GM23338 (cell line): ENCODE results near the gene ST3GAL6. TPM values are rescaled to one million over a fixed set of nuclear protein-coding genes. Genes with fewer than 3 reads are reported as not detected.

Source experiments
- ATAC-seq: fragments of 200-7000 bp; cut with Tn5 transposase; 3 replicates; pipeline ENCODE4 v1.9.1; 2020
- DNase-seq: peaks from one replicate; pipeline ENCODE4 v3.0.0-alpha.2; 2015; ENCODE audit warnings: low spot score
- H2AFZ ChIP-seq: fragments of 200-600 bp; sonication (generic); 2 replicates; pipeline ENCODE4 v1.8.0; 2016; ENCODE audit warnings: antibody characterized with exemption, mild to moderate bottlenecking, moderate library complexity
- H3F3A ChIP-seq: fragments of 200-600 bp; sonication (generic); replicated peaks from 2 replicates; pipeline ENCODE4 v1.8.0; 2017; ENCODE audit warnings: antibody characterized with exemption, mixed run types, low read depth
- H3K27ac ChIP-seq: fragments of 200-600 bp; sonication (generic); 2 replicates; pipeline ENCODE4 v1.6.1; 2016; ENCODE audit warnings: low read depth
- H3K27me3 ChIP-seq: fragments of 200-600 bp; sonication (generic); 2 replicates; pipeline ENCODE4 v1.8.0; 2016; ENCODE audit warnings: mild to moderate bottlenecking, mixed run types, moderate library complexity; ENCODE audit not compliant: insufficient read depth
- H3K36me3 ChIP-seq: fragments of 200-600 bp; sonication (generic); 2 replicates; pipeline ENCODE4 v1.8.0; 2016; ENCODE audit warnings: mild to moderate bottlenecking; ENCODE audit not compliant: insufficient read depth
- H3K4me1 ChIP-seq: fragments of 200-600 bp; sonication (generic); 2 replicates; pipeline ENCODE4 v1.8.0; 2016; ENCODE audit warnings: mild to moderate bottlenecking, moderate library complexity; ENCODE audit not compliant: insufficient read depth
- H3K4me2 ChIP-seq: fragments of 200-600 bp; sonication (generic); 2 replicates; pipeline ENCODE4 v1.7.1; 2017; ENCODE audit warnings: mixed run types
- H3K4me3 ChIP-seq: fragments of 200-600 bp; sonication (generic); 2 replicates; pipeline ENCODE4 v1.6.1; 2016; ENCODE audit warnings: mixed run types
- H3K79me2 ChIP-seq: fragments of 200-600 bp; sonication (generic); replicated peaks from 2 replicates; pipeline ENCODE4 v1.8.0; 2017; ENCODE audit warnings: mild to moderate bottlenecking; ENCODE audit not compliant: insufficient read depth
- H3K9me2 ChIP-seq: fragments of 200-600 bp; sonication (generic); 2 replicates; pipeline ENCODE4 v1.8.0; 2017; ENCODE audit not compliant: insufficient read depth
- H4K20me1 ChIP-seq: fragments of 200-600 bp; sonication (generic); replicated peaks from 2 replicates; pipeline ENCODE4 v1.8.0; 2017; ENCODE audit warnings: mild to moderate bottlenecking; ENCODE audit not compliant: insufficient read depth
- H3K27ac Mint-ChIP-seq: 2 replicates; pipeline ENCODE4 v1.8.0; 2020; ENCODE audit warnings: inconsistent platforms, mild to moderate bottlenecking, moderate library complexity, mixed read lengths
- H3K27me3 Mint-ChIP-seq: 3 replicates; pipeline ENCODE4 v1.8.0; 2022; ENCODE audit warnings: low read depth, mild to moderate bottlenecking, moderate library complexity, mixed read lengths, inconsistent platforms; ENCODE audit not compliant: insufficient read depth, poor library complexity
- H3K36me3 Mint-ChIP-seq: 3 replicates; pipeline ENCODE4 v1.8.0; 2021; ENCODE audit warnings: low read depth, mild to moderate bottlenecking, inconsistent platforms, moderate library complexity, mixed read lengths
- H3K4me1 Mint-ChIP-seq: 3 replicates; pipeline ENCODE4 v1.8.0; 2020; ENCODE audit warnings: mild to moderate bottlenecking, inconsistent platforms, mixed read lengths
- H3K4me3 Mint-ChIP-seq: 3 replicates; pipeline ENCODE4 v1.8.0; 2021; ENCODE audit warnings: moderate library complexity, mild to moderate bottlenecking, inconsistent platforms, mixed read lengths
- H3K9me3 Mint-ChIP-seq: 3 replicates; pipeline ENCODE4 v1.8.0; 2020; ENCODE audit warnings: moderate library complexity, mild to moderate bottlenecking, inconsistent platforms, mixed read lengths
- CTCF ChIP-seq, 2 experiments: fragments of 200-600 bp in 1 of 2; sonication (generic) in 1 of 2; conservative IDR thresholded peaks; 2 replicates each; pipeline versions ENCODE4 v1.5.1 to v1.6.1; 2016 to 2017; ENCODE audit warnings: antibody characterized with exemption in 2 of 2, low read depth in 2 of 2, mild to moderate bottlenecking in 2 of 2, moderate library complexity in 1 of 2
- ETS1 ChIP-seq: IDR thresholded peaks from 2 replicates; pipeline ENCODE4 v1.6.1; 2016; ENCODE audit warnings: antibody characterized with exemption
- EZH2 ChIP-seq: fragments of 200-600 bp; sonication (generic); IDR thresholded peaks from one replicate; pipeline ENCODE4 v1.8.0; 2017; ENCODE audit warnings: antibody characterized with exemption, mild to moderate bottlenecking, low read depth; ENCODE audit not compliant: unreplicated experiment
- EZH2phosphoT487 ChIP-seq: fragments of 200-600 bp; sonication (generic); IDR thresholded peaks from one replicate; pipeline ENCODE4 v1.8.1; 2018; ENCODE audit warnings: antibody characterized with exemption; ENCODE audit not compliant: unreplicated experiment
- JUNB ChIP-seq: IDR thresholded peaks from one replicate; pipeline ENCODE4 v1.6.1; 2016; ENCODE audit warnings: antibody characterized with exemption; ENCODE audit not compliant: unreplicated experiment
- POLR2AphosphoS5 ChIP-seq: IDR thresholded peaks from 2 replicates; pipeline ENCODE4 v1.6.1; 2016; ENCODE audit warnings: antibody characterized with exemption, low read depth
- ZNF114 ChIP-seq: fragments of 250-450 bp; sonication (Bioruptor Pico); IDR thresholded peaks from 2 replicates; pipeline ENCODE4 v1.5.0; 2020; ENCODE audit warnings: mild to moderate bottlenecking, moderate library complexity
- ZNF331 ChIP-seq: fragments of 250-450 bp; sonication (Bioruptor Pico); IDR thresholded peaks from 2 replicates; pipeline ENCODE4 v1.5.0; 2020; ENCODE audit warnings: low read depth, mild to moderate bottlenecking, moderate library complexity
- polyA plus RNA-seq: library from polyadenylated mRNA; unstranded; fragments of >200 nt; fragmentation: Nextera tagmentation; extraction: Ambion mirVana; gene quantifications from 2 replicates; pipeline ENCODE4 v1.2.1, GENCODE V29; 2016
- total RNA-seq: library from RNA; depleted of rRNA; stranded (reverse); fragments of >200 nt; shearing (Covaris generic); gene quantifications from 2 replicates; pipeline ENCODE4 v1.2.3, GENCODE V29; 2014
- TF ChIP-seq, protein P1 (sequence below): fragments of 250-450 bp; sonication (Bioruptor Pico); IDR thresholded peaks from 2 replicates; pipeline ENCODE4 v1.5.0; 2020; ENCODE audit warnings: mild to moderate bottlenecking, moderate library complexity

Gene ST3GAL6
- total and polyA plus RNA-seq, 2 experiments from 2014 or later, result 4.7 to 8.1 TPM

GRCh38 chr3:98727638-98728037, 35.5 kb upstream of the ST3GAL6 start:
- no peak for DNase-seq
- Mint-ChIP-seq H3K27ac (no peak overlapping the region), H3K27me3 (peaks cover 14% of the 10 kb centered on the region)

DNA sequence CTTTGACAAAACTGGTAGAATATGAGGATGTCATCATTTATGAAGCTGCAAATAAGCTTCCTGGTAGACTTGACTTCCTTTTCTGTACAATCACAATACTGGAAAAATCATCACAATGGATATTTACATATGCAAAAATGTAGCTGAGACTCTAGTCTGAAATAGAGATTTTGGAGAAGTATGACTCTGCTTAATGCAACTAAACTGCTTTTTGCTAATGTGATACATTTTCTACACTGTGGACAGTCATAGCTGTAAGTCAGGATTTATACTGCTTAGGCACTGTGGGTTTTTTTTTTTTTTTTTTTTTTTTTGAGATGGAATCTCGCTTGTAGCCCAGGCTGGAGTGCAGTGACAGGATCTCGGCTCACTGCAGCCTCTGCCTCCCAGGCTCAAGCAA, 34.5 kb upstream of the ST3GAL6 start:
- H3K36me3 ChIP-seq, result no peaks in the 10 kb centered on the region
- no peaks in the 10 kb centered on the region for H3K9me2 ChIP-seq
- no peaks in the 10 kb centered on the region for H3F3A ChIP-seq
- H4K20me1 ChIP-seq, result no peaks in the 10 kb centered on the region
- Mint-ChIP-seq H3K36me3 (no peaks in the 10 kb centered on the region), H3K9me3 (no peaks in the 10 kb centered on the region; the same call in 2 of the 3 replicates), H3K27me3 (peaks cover 11% of the 10 kb centered on the region), H3K4me3 (no peak overlapping the region), H3K4me1 (peaks cover 24% of the 10 kb centered on the region), H3K27ac (no peak overlapping the region)
- no peak overlapping the region for H3K27ac ChIP-seq
- no peaks in the 10 kb centered on the region for H3K79me2 ChIP-seq
- no peak overlapping the region for H3K4me2 ChIP-seq
- H3K27me3 ChIP-seq, result peaks cover 47% of the 10 kb centered on the region
- H2AFZ ChIP-seq, result no peak overlapping the region
- DNase-seq (no peak), ATAC-seq (no peak)
- no peak overlapping the region for H3K4me3 ChIP-seq
- peaks cover 10% of the 10 kb centered on the region for H3K4me1 ChIP-seq
- TF ChIP-seq, protein P1, sequence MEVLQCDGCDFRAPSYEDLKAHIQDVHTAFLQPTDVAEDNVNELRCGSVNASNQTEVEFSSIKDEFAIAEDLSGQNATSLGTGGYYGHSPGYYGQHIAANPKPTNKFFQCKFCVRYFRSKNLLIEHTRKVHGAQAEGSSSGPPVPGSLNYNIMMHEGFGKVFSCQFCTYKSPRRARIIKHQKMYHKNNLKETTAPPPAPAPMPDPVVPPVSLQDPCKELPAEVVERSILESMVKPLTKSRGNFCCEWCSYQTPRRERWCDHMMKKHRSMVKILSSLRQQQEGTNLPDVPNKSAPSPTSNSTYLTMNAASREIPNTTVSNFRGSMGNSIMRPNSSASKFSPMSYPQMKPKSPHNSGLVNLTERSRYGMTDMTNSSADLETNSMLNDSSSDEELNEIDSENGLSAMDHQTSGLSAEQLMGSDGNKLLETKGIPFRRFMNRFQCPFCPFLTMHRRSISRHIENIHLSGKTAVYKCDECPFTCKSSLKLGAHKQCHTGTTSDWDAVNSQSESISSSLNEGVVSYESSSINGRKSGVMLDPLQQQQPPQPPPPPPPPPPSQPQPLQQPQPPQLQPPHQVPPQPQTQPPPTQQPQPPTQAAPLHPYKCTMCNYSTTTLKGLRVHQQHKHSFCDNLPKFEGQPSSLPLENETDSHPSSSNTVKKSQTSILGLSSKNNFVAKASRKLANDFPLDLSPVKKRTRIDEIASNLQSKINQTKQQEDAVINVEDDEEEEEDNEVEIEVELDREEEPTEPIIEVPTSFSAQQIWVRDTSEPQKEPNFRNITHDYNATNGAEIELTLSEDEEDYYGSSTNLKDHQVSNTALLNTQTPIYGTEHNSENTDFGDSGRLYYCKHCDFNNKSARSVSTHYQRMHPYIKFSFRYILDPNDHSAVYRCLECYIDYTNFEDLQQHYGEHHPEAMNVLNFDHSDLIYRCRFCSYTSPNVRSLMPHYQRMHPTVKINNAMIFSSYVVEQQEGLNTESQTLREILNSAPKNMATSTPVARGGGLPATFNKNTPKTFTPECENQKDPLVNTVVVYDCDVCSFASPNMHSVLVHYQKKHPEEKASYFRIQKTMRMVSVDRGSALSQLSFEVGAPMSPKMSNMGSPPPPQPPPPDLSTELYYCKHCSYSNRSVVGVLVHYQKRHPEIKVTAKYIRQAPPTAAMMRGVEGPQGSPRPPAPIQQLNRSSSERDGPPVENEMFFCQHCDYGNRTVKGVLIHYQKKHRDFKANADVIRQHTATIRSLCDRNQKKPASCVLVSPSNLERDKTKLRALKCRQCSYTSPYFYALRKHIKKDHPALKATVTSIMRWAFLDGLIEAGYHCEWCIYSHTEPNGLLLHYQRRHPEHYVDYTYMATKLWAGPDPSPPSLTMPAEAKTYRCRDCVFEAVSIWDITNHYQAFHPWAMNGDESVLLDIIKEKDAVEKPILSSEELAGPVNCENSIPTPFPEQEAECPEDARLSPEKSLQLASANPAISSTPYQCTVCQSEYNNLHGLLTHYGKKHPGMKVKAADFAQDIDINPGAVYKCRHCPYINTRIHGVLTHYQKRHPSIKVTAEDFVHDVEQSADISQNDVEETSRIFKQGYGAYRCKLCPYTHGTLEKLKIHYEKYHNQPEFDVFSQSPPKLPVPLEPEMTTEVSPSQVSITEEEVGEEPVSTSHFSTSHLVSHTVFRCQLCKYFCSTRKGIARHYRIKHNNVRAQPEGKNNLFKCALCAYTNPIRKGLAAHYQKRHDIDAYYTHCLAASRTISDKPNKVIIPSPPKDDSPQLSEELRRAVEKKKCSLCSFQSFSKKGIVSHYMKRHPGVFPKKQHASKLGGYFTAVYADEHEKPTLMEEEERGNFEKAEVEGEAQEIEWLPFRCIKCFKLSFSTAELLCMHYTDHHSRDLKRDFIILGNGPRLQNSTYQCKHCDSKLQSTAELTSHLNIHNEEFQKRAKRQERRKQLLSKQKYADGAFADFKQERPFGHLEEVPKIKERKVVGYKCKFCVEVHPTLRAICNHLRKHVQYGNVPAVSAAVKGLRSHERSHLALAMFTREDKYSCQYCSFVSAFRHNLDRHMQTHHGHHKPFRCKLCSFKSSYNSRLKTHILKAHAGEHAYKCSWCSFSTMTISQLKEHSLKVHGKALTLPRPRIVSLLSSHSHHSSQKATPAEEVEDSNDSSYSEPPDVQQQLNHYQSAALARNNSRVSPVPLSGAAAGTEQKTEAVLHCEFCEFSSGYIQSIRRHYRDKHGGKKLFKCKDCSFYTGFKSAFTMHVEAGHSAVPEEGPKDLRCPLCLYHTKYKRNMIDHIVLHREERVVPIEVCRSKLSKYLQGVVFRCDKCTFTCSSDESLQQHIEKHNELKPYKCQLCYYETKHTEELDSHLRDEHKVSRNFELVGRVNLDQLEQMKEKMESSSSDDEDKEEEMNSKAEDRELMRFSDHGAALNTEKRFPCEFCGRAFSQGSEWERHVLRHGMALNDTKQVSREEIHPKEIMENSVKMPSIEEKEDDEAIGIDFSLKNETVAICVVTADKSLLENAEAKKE, result no peak
- TF ChIP-seq JUNB, result no peak
- no peak for TF ChIP-seq ETS1
- TF ChIP-seq POLR2AphosphoS5, result no peak
- TF ChIP-seq EZH2phosphoT487, result no peak
- TF ChIP-seq CTCF (conservative IDR thresholded peaks at IDR 0.05; ENCODE audit: low read depth in 2 of 2), result no peak
- TF ChIP-seq EZH2, result no peak

More at GRCh38 chr3:98727638-98728037, 35.5 kb upstream of the ST3GAL6 start:
- H3K4me1 Mint-ChIP-seq, result peaks cover 28% of the 10 kb centered on the region
- Histone ChIP-seq H2AFZ (peak overlapping the region; percentile 90; the same call in 1 of the 2 replicates), H4K20me1 (no peaks in the 10 kb centered on the region), H3K27ac (no peak overlapping the region), H3K27me3 (peaks cover 49% of the 10 kb centered on the region), H3K4me2 (no peak overlapping the region), H3K79me2 (no peaks in the 10 kb centered on the region), H3K4me3 (no peak overlapping the region), H3K9me2 (no peaks in the 10 kb centered on the region), H3K36me3 (no peaks in the 10 kb centered on the region), H3K4me1 (peaks cover 13% of the 10 kb centered on the region; the same call in 1 of the 2 replicates), H3F3A (no peaks in the 10 kb centered on the region)
- H3K36me3 Mint-ChIP-seq, result no peaks in the 10 kb centered on the region
- TF ChIP-seq EZH2phosphoT487, result no peak
- TF ChIP-seq ZNF331 (CRISPR knock-in tag), result no peak
- TF ChIP-seq EZH2, result no peak
- no peak for TF ChIP-seq POLR2AphosphoS5
- TF ChIP-seq ZNF114 (CRISPR knock-in tag), result no peak
- TF ChIP-seq JUNB, result no peak
- no peaks in the 10 kb centered on the region for H3K9me3 Mint-ChIP-seq
- ATAC-seq, result no peak
- no peak overlapping the region for H3K4me3 Mint-ChIP-seq
